T-helper 1 cell (primary cell): ENCODE measurements around the gene OLIG1.

Experiments
- DNase-seq, 5 donors: peaks; one replicate each; pipeline ENCODE4 v3.0.0-alpha.2; 2012 to 2020
- total RNA-seq, 4 donors: gene quantifications; one replicate each; lab custom pipeline; 2026; lab: John Stamatoyannopoulos, UW

OLIG1 gene
- 0 reads per million in 4 donors for total RNA-seq

DNA sequence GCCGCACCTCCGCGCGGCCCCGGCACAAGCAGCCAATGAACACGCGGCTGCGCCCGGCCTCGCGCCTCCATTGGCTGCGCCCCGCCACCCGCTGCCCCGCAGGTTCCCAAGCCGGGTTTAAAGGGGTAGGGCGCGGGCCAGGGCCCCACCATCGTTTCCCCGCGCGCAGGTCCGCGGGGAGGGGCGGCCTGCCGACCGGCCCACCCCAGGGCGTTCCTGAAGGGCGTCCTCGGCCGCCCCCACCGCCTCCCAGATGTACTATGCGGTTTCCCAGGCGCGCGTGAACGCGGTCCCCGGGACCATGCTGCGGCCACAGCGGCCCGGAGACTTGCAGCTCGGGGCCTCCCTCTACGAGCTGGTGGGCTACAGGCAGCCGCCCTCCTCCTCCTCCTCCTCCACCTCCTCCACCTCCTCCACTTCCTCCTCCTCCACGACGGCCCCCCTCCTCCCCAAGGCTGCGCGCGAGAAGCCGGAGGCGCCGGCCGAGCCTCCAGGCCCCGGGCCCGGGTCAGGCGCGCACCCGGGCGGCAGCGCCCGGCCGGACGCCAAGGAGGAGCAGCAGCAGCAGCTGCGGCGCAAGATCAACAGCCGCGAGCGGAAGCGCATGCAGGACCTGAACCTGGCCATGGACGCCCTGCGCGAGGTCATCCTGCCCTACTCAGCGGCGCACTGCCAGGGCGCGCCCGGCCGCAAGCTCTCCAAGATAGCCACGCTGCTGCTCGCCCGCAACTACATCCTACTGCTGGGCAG is at the start of gene OLIG1:
TSS of gene OLIG1 (plus strand) at position 148 of the 750 bp plus-strand sequence. CDS start at position 254, 106 bp downstream.
- peak in 1 of 5 donors; percentile 8 for DNase-seq

DNA sequence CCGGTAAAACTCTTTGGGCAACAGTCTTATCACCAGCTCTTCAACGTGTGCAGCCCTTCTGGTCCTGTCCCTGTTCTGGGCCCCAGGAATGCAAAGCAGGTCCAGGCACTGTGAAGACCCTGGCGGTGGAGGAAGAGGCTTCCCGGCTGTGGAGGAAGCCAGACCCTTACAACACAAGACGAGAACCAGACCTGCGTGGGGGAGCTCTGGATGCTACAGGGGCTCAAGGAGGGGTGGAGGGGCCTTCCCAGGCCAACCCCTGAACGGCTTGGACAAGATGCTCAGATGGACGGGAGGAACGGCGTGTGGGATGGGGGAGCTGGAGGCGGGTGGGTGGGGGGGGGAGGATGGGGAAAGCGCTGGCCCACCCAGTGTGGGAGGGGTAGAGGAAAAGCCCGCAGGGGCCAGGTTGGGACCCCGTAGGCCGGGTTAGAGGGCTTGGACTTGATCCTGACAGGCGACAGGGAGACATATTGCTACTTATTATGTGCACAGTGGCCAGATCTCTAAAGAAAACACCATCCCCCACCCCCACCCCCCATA is 49.3 kb upstream of the OLIG1 start:
- no peak for DNase-seq

GRCh38 chr21:33021150-33021549 is 48.8 kb upstream of the OLIG1 start:
- no peak for DNase-seq

GRCh38 chr21:33021667-33022066 is 48.3 kb upstream of the OLIG1 start:
- DNase-seq, result no peak

DNA sequence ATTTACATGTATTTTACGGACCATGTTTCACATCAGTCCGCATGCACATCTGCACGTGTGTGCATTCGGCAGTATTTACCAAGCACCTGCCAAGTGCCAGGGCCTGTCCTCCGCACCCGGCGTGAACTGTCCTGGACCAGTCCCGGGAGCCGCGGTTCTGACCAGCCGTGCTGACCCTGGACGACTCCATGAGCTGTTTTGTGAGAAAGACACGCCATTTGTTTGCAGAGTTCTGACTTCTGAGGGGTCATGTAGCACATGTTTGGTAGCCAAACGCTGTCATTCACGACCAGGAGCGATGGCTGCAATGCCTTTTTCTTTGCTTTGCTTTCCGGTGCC is 47.5 kb upstream of the OLIG1 start:
- DNase-seq, result no peak

- DNase-seq, result no peak
Measured at GRCh38 chr21:33022828-33023573, 46.9 kb upstream of the OLIG1 start.

- DNase-seq, result no peak
Measured at GRCh38 chr21:33023574-33024200, 46.3 kb upstream of the OLIG1 start.

GRCh38 chr21:33024201-33025103 is 45.5 kb upstream of the OLIG1 start:
- no peak for DNase-seq

- no peak for DNase-seq
Measured at GRCh38 chr21:33025106-33025488, 44.8 kb upstream of the OLIG1 start.

GRCh38 chr21:33025489-33026442 is 44.2 kb upstream of the OLIG1 start, which contains the start of gene OLIG2:
OLIG2 (plus strand) TSS chr21:33025935; CDS start chr21:33026863, 928 bp downstream.
- DNase-seq, result no peak

GRCh38 chr21:33026443-33026858 is 43.5 kb upstream of the OLIG1 start:
- DNase-seq, result no peak

- peak in 1 of 5 donors; percentile 15 for DNase-seq
Measured at GRCh38 chr21:33026878-33027400, 43.0 kb upstream of the OLIG1 start.

DNA sequence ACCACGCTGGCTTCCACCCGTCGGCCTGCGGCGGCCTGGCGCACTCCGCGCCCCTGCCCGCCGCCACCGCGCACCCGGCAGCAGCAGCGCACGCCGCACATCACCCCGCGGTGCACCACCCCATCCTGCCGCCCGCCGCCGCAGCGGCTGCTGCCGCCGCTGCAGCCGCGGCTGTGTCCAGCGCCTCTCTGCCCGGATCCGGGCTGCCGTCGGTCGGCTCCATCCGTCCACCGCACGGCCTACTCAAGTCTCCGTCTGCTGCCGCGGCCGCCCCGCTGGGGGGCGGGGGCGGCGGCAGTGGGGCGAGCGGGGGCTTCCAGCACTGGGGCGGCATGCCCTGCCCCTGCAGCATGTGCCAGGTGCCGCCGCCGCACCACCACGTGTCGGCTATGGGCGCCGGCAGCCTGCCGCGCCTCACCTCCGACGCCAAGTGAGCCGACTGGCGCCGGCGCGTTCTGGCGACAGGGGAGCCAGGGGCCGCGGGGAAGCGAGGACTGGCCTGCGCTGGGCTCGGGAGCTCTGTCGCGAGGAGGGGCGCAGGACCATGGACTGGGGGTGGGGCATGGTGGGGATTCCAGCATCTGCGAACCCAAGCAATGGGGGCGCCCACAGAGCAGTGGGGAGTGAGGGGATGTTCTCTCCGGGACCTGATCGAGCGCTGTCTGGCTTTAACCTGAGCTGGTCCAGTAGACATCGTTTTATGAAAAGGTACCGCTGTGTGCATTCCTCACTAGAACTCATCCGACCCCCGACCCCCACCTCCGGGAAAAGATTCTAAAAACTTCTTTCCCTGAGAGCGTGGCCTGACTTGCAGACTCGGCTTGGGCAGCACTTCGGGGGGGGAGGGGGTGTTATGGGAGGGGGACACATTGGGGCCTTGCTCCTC is 42.3 kb upstream of the OLIG1 start:
- DNase-seq, result no peak

DNA sequence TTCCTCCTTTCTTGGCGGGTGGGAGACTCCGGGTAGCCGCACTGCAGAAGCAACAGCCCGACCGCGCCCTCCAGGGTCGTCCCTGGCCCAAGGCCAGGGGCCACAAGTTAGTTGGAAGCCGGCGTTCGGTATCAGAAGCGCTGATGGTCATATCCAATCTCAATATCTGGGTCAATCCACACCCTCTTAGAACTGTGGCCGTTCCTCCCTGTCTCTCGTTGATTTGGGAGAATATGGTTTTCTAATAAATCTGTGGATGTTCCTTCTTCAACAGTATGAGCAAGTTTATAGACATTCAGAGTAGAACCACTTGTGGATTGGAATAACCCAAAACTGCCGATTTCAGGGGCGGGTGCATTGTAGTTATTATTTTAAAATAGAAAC is 41.7 kb upstream of the OLIG1 start:
- DNase-seq, result no peak

DNA sequence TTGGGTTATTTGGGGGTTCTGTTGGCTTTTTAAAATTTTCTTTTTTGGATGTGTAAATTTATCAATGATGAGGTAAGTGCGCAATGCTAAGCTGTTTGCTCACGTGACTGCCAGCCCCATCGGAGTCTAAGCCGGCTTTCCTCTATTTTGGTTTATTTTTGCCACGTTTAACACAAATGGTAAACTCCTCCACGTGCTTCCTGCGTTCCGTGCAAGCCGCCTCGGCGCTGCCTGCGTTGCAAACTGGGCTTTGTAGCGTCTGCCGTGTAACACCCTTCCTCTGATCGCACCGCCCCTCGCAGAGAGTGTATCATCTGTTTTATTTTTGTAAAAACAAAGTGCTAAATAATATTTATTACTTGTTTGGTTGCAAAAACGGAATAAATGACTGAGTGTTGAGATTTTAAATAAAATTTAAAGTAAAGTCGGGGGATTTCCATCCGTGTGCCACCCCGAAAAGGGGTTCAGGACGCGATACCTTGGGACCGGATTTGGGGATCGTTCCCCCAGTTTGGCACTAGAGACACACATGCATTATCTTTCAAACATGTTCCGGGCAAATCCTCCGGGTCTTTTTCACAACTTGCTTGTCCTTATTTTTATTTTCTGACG is 41.1 kb upstream of the OLIG1 start:
- peak in 1 of 5 donors; percentile 15 for DNase-seq

GRCh38 chr21:33029385-33029921 is 40.5 kb upstream of the OLIG1 start:
- no peak for DNase-seq

DNA sequence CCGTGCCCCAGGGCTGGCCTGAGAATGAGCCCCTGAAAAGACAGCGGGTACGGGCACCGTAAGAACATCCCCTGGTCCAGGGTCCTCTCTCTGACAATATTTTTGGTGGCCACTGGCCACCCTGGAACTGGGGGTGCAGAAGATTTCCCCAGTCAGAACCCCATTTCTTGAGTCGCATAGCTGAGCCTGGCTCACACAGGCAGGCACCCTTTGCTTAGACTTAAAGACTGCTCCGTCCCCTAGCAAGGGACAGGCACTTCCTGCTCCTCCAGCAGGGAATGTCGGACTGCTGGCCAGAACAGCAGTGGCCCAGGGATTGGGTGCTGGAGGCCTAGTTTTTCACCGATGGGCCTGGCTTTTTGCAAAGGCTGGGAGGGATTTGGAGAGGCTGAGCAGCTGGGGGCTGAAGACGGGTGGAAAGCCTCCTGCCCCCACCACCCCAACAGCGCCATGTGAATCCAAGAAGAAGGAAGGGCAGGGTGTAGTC is 39.9 kb upstream of the OLIG1 start:
- no peak for DNase-seq

GRCh38 chr21:33030633-33031032 is 39.3 kb upstream of the OLIG1 start:
- DNase-seq, result no peak
